Type B pancreatic cell (in vitro differentiated cells): ENCODE results near the gene CITED2. TPM values are rescaled to one million over a fixed set of nuclear protein-coding genes. Genes with fewer than 3 reads are reported as not detected.

Experiments
- DNase-seq: peaks from one replicate; pipeline ENCODE4 v3.0.0; 2021; ENCODE audit warnings: mixed read lengths; ENCODE audit not compliant: unreplicated experiment; ENCODE audit errors: extremely low spot score
- H3K27ac Mint-ChIP-seq: 2 replicates; pipeline ENCODE4 v1.8.0; 2021; ENCODE audit warnings: mild to moderate bottlenecking, mixed read lengths
- H3K27me3 Mint-ChIP-seq: 2 replicates; pipeline ENCODE4 v1.8.0; 2021; ENCODE audit warnings: mixed read lengths
- H3K36me3 Mint-ChIP-seq: 2 replicates; pipeline ENCODE4 v1.8.0; 2021; ENCODE audit warnings: mixed read lengths
- H3K4me1 Mint-ChIP-seq: one replicate; pipeline ENCODE4 v1.8.0; 2021; ENCODE audit warnings: mixed read lengths; ENCODE audit not compliant: unreplicated experiment
- H3K4me3 Mint-ChIP-seq: 2 replicates; pipeline ENCODE4 v1.8.0; 2021; ENCODE audit warnings: mild to moderate bottlenecking, mixed read lengths
- H3K9me3 Mint-ChIP-seq: 2 replicates; pipeline ENCODE4 v1.8.0; 2021; ENCODE audit warnings: mixed read lengths
- CTCF ChIP-seq: fragments of 200-600 bp; sonication (generic); conservative IDR thresholded peaks from 2 replicates; pipeline ENCODE4 v1.5.0; 2021; ENCODE audit warnings: antibody characterized with exemption, mild to moderate bottlenecking
- total RNA-seq: library from RNA; stranded (reverse); gene quantifications from 2 replicates; pipeline ENCODE4 v1.2.1, GENCODE V29; 2021; ENCODE audit warnings: low replicate concordance

CITED2 gene
- total RNA-seq, 1 donor from 2014 or later: 129 TPM

DNA sequence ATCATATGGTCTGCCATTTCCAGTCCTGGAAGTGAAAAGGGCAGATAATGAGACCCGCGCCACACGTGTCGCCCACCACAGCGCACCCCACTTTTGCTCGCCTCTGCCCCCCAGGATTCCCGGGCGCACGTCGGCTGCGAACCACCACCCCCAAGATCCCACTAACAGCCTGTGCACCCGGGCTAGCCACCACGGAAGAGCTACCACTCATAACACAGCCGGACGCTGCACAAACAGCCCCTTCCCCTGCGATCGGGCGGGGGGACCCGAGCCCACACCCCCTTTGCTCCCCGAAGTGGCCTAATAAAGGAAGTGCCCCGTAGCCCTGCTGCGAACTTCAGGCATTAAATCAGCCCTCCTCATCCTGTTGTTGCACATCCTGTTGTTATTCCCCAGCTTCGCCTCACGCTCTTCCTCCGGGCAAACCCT is 506 bp downstream of the CITED2 start:
- TF ChIP-seq CTCF: no peak
- H3K36me3 Mint-ChIP-seq: peaks cover 23% of the 10 kb centered on the region
- peaks cover 3% of the 10 kb centered on the region for H3K9me3 Mint-ChIP-seq

GRCh38 chr6:139373154-139373927 is 1.1 kb downstream of the CITED2 start:
- Mint-ChIP-seq H3K4me1 (peaks cover 49% of the 10 kb centered on the region), H3K27ac (peak overlapping the region; percentile 100), H3K4me3 (peak overlapping the region; percentile 100), H3K27me3 (peaks cover 4% of the 10 kb centered on the region), H3K36me3 (peaks cover 23% of the 10 kb centered on the region), H3K9me3 (peaks cover 3% of the 10 kb centered on the region)
- DNase-seq: peak; percentile 79
- TF ChIP-seq CTCF: peak; percentile 56

More for the DNA sequence above, 506 bp downstream of the CITED2 start:
- H3K27ac Mint-ChIP-seq: peak overlapping the region; percentile 100
- H3K4me1 Mint-ChIP-seq: peaks cover 44% of the 10 kb centered on the region
- H3K27me3 Mint-ChIP-seq: peaks cover 4% of the 10 kb centered on the region
- DNase-seq: peak; percentile 68
- peak overlapping the region; percentile 100 for H3K4me3 Mint-ChIP-seq

- Mint-ChIP-seq H3K4me1 (peaks cover 57% of the 10 kb centered on the region), H3K27ac (peak overlapping the region; percentile 85), H3K36me3 (peaks cover 23% of the 10 kb centered on the region), H3K27me3 (peaks cover 4% of the 10 kb centered on the region), H3K4me3 (peak overlapping the region; percentile 100), H3K9me3 (peaks cover 3% of the 10 kb centered on the region)
- DNase-seq: no peak
- no peak for TF ChIP-seq CTCF
These were observed 1.9 kb downstream of the CITED2 start for GRCh38 chr6:139372326-139373153.

- H3K27ac Mint-ChIP-seq: peak overlapping the region; percentile 52
- H3K36me3 Mint-ChIP-seq: peaks cover 23% of the 10 kb centered on the region
- peaks cover 55% of the 10 kb centered on the region for H3K4me1 Mint-ChIP-seq
These were observed 2.8 kb downstream of the CITED2 start for GRCh38 chr6:139371421-139372203.

More at GRCh38 chr6:139371421-139372203, 2.8 kb downstream of the CITED2 start:
- no peak for TF ChIP-seq CTCF
- Mint-ChIP-seq H3K9me3 (no peaks in the 10 kb centered on the region), H3K4me3 (peak overlapping the region; percentile 100), H3K27me3 (peaks cover 4% of the 10 kb centered on the region)
- no peak for DNase-seq
